C4-2B (cell line): ENCODE data around the gene MYL7.

Experiments used
- H3K27ac ChIP-seq: fragments of 450-650 bp; 2 replicates; pipeline ENCODE4 v1.5.1; 2017
- ZFX ChIP-seq: fragments of 450-650 bp; IDR thresholded peaks from 2 replicates; pipeline ENCODE4 v1.6.1; 2017
- TF ChIP-seq, protein P1 (sequence below): fragments of 450-650 bp; conservative IDR thresholded peaks from 2 replicates; pipeline ENCODE4 v1.5.1; 2017; ENCODE audit warnings: mild to moderate bottlenecking

MYL7 gene

DNA sequence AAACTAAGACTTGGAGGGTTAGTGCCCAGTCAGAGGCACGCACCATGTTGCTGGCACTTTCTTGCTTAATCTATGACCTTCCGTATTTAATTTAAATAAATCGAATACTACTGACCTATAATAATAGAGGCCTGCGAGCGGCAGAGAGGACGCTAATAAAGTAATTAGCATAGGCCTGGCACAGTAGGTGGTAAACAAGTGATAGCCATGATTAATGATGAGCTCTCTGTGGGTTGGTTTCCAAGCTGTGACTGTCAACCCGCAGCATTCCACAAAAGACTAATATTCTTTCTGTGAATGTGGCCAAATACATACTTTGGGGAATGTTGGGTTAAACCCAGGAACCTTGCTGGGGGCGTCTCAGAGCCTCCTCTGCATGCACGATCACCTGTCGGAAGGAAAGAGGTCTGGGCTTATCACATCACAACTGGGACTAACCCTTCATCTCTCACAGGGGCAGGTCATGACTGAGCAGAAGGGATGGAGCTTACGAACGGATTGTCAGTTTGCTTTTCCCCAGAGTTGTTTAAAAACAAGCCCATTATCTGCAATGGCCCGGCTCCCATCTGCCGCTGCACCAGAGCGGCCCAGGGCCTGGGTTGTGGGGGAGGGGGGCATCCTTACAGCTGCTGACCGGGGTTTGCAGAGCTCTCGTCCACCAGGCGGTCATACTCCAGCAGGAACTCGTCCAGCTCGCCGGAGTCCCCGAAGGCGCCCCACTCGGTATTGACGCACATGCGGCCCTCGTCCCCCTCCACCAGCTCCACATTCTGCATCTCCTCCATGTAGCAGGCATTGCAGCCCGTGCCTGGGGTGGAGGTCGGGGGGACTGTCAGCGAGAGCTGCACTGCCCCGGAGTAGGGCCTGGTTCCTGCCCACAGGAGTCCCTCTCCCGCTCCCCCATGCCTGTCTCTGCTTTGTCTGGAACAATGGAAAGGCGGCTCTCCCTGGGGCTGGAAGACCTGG is 6.2 kb upstream of the MYL7 start:
- no peak for TF ChIP-seq ZFX
- TF ChIP-seq, protein P1, sequence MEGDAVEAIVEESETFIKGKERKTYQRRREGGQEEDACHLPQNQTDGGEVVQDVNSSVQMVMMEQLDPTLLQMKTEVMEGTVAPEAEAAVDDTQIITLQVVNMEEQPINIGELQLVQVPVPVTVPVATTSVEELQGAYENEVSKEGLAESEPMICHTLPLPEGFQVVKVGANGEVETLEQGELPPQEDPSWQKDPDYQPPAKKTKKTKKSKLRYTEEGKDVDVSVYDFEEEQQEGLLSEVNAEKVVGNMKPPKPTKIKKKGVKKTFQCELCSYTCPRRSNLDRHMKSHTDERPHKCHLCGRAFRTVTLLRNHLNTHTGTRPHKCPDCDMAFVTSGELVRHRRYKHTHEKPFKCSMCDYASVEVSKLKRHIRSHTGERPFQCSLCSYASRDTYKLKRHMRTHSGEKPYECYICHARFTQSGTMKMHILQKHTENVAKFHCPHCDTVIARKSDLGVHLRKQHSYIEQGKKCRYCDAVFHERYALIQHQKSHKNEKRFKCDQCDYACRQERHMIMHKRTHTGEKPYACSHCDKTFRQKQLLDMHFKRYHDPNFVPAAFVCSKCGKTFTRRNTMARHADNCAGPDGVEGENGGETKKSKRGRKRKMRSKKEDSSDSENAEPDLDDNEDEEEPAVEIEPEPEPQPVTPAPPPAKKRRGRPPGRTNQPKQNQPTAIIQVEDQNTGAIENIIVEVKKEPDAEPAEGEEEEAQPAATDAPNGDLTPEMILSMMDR, result no peak
- H3K27ac ChIP-seq, result no peak overlapping the region

DNA sequence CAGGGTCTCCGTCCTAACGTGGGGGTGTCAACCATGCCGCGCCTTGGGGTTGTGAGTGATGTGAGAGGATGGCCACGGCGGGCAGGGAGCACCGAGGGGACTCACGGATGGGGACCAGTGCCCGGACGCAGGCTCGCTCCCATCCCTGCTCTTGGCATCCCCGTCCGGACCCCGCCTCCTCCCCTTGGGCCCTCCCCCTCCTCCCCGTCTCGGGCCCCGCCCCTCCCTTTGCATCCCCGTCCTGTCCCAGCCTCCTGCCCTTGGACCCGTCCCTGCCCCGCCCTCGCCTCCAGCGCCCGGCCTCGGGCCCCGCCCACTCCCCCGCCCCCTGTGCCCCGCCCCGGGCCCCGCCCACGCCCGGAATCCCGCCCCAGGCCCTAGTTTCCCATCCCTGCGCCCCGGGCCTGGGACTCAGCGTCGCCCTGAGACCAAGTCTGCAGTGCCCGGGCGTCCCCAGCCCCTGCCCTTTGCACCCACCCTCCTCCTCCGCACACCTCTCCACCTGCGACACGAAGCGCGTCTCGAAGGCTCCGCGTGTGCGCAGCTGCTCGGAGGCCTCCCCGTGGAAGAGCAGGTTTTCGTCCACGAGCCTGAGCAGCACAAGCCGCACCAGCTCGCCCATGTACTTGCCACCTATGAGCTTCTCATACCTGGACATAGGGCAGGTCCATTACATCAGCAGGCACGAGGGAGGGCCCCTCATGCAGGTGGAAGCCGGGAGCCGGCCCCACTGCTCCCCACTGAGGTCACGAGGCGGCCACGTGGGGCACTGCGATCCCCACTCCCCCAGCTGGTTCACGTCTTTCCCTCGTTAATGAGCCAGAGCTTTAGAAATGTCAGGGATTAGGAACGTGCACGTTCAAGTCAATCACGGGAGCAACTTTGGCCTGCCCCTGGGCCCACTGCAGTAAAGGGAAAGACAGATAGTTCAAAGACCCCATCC is 5.1 kb upstream of the MYL7 start:
- no peak overlapping the region for H3K27ac ChIP-seq
- TF ChIP-seq ZFX, result no peak
- TF ChIP-seq, protein P1, result no peak

DNA sequence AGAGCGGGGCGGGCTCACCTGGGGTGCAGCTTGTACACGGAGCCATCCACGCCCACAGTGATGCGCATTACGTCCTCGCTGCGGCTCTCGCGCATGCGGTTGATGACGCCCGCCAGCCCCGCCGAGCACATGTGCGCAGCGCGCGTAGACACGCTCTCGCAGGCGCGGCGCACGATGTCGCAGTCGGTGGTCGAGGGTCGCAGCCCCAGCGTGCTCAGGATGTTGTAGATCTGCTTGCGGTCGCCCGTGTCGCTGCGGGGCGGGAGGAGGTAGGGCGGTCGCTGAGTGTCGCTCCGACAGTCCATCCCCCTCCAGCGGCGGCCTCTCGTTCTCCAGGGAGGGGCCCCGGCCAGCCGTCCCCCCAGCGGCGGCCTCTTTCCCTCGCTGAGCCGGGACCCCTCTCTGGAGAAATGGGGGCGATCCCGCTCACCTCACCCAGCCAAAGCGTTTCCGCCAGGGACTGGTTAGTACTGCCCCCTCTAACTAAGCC is 4.4 kb upstream of the MYL7 start:
- TF ChIP-seq, protein P1, result no peak
- TF ChIP-seq ZFX, result no peak
- H3K27ac ChIP-seq, result no peak overlapping the region

DNA sequence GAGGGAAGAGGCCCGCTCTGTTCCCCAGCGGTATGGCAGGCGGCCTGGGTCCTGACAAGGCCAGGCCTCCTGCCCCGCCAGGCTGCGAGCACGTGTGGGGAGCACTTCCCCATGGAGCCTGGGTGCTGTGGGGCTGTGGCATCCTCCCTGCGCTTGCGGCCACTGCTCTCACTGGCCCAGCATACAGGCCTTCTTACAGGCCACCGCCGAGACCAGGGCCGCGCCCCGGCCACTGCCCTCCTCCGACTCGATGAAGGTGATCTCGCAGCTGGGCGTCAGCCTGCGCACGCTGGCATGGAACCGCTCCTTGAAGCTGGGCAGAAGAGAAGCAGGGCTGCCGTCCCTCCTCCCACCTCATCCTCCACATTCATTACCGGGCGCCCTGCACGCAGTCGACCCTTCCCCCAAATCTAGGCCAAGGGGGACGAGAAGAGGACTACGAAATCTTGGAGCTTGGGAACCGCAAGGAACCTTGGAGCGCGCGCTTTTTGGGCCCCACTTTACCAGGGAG is 3.9 kb upstream of the MYL7 start:
- H3K27ac ChIP-seq, result no peak overlapping the region
- TF ChIP-seq, protein P1, result no peak
- TF ChIP-seq ZFX, result no peak

DNA sequence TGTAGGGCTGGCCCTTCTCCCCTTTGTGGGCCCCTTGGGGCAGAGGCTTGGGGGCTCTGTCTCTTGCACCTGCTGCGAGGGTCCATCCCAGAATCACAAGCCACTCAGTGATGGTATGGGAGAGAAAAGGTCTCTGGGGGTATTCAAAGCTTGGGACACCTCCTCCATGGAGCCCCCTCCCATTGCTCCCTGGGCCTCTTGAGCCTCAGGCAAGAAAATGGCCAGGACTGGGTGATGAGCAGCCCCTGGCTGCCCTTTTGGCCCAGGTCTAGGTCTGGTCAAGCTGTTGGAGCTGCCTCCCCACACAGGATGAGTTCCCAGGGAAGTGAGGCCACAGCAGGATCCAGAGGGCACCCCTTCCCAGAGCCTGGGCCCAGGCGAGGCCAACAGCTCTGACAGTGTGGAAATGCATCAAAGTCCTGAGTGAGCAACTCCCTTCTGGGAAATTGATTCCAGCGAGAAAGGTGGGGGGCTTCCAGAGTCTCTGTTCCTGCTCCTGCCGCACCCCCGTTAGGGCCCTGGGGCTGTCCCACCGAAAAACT is 3.4 kb upstream of the MYL7 start:
- TF ChIP-seq, protein P1, result no peak
- TF ChIP-seq ZFX, result no peak
- H3K27ac ChIP-seq, result no peak overlapping the region

DNA sequence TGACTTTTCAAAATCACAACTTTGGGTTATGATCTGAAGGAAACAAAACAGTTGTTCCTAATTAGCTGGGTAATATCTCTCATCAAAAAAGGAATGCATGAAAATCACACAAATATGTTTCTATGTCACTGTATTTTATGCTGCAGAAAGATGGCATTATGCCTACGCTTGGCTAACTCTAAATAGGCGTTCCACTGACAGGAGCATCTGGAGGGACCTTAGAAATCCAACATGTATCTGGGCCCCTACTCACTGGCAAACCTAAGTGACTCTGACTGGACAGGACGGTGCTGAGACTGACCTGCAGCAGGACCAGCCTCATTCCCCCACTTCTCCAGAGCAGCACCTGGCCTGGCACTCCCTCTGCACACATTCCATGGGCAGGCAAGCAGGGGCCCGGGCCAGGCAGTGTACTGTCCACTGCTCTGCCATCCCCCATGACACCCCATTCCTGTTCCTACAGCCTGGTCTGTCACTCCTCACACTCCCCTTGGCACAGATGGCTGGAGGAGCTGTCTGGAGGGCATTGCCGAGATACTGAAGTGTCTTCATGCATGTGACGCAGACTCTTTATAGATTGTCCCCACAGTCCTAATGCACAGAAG is 2.6 kb upstream of the MYL7 start:
- H3K27ac ChIP-seq, result no peak overlapping the region
- TF ChIP-seq, protein P1, result no peak
- no peak for TF ChIP-seq ZFX
